Prostate gland (tissue), 2 donors: ENCODE measurements around the gene TRIL. TPM values are rescaled to one million over a fixed set of nuclear protein-coding genes. Genes with fewer than 3 reads are reported as not detected.

ENCODE experiments used
- DNase-seq: peaks from one replicate; pipeline ENCODE4 v3.0.0-alpha.2; 2019; ENCODE audit warnings: low spot score
- H3K27ac ChIP-seq, 2 donors: fragments of 200-600 bp; sonication (generic); 2 replicates each; pipeline ENCODE4 v1.5.1; 2017 to 2019
- H3K27me3 ChIP-seq: fragments of 200-600 bp; sonication (generic); replicated peaks from 2 replicates; pipeline ENCODE4 v1.5.1; 2019; ENCODE audit not compliant: insufficient read depth
- H3K36me3 ChIP-seq, 2 donors: fragments of 200-600 bp; sonication (generic); 1 replicate in 1 of 2; 2 replicates in 1 of 2; pipeline versions ENCODE4 v1.5.1 to v1.8.1; 2017 to 2019
- H3K4me1 ChIP-seq: fragments of 200-600 bp; sonication (generic); replicated peaks from 2 replicates; pipeline ENCODE4 v1.5.1; 2019
- H3K4me3 ChIP-seq, 2 donors: fragments of 200-600 bp; sonication (generic); 2 replicates each; pipeline ENCODE4 v1.5.1; 2017 to 2019
- H3K9me3 ChIP-seq: fragments of 200-600 bp; sonication (generic); 2 replicates; pipeline ENCODE4 v1.5.1; 2017
- CTCF ChIP-seq, 4 experiments: fragments of 200-600 bp in 2 of 4; fragments of 450-650 bp in 2 of 4; sonication (generic) in 2 of 4; IDR thresholded peaks; 1 replicate in 3 of 4; 2 replicates in 1 of 4; pipeline ENCODE4 v1.5.1; 2016 to 2019; ENCODE audit warnings: antibody characterized with exemption in 4 of 4, mild to moderate bottlenecking in 2 of 4, moderate library complexity in 2 of 4
- POLR2A ChIP-seq: fragments of 450-650 bp; IDR thresholded peaks from one replicate; pipeline ENCODE4 v1.6.1; 2016; ENCODE audit warnings: antibody characterized with exemption, mild to moderate bottlenecking
- POLR2AphosphoS5 ChIP-seq: sonication (generic); formaldehyde crosslinking; IDR thresholded peaks from one replicate; pipeline ENCODE4 v1.6.1; 2017; ENCODE audit warnings: antibody characterized with exemption
- WGBS: methylation state at CpG from one replicate; pipeline ENCODE4 v1.1.5; 2018; 5-methylcytosine and 5-hydroxymethylcytosine counted together
- intact Hi-C: fragments of 100-400 bp; cut with DNase I; formaldehyde crosslinking; loops from one replicate; pipeline ENCODE4 v1.14.2; 2022
- total RNA-seq, 2 donors: library from RNA; depleted of rRNA; stranded (reverse); fragments of >200 nt; gene quantifications; one replicate each; pipeline ENCODE4 v1.1.0, GENCODE V29; 2016

TRIL gene
- total RNA-seq, 2 donors from 2014 or later, result 3.3 to 3.5 TPM

GRCh38 chr7:28921822-28922221 lies 36.3 kb downstream of the TRIL start:
- intact Hi-C loops, result loop anchor here (2.0 kb wide), 1 partner anchor 487 kb away; no protein-coding TSS in a partner anchor
- Histone ChIP-seq H3K27me3 (no peaks in the 10 kb centered on the region), H3K36me3 (no peaks in the 10 kb centered on the region), H3K4me3 (no peak overlapping the region), H3K27ac (no peak overlapping the region), H3K9me3 (no peaks in the 10 kb centered on the region), H3K4me1 (peaks cover 4% of the 10 kb centered on the region)
- TF ChIP-seq POLR2A, result no peak
- no peak for TF ChIP-seq POLR2AphosphoS5
- peak; percentile 72 to 83 (median 79) for TF ChIP-seq CTCF (IDR thresholded peaks at IDR 0.05)
- peak; percentile 63 for DNase-seq
- WGBS, result 0% methylated on average over 4 of the region's 4 CpGs

GRCh38 chr7:28920424-28920823 lies 37.7 kb downstream of the TRIL start:
- H3K4me3 ChIP-seq, result no peak overlapping the region
- H3K36me3 ChIP-seq, result no peaks in the 10 kb centered on the region
- TF ChIP-seq POLR2AphosphoS5 (no peak), CTCF (IDR thresholded peaks at IDR 0.05) (no peak), POLR2A (no peak)
- DNase-seq, result no peak
- no peak overlapping the region for H3K27ac ChIP-seq
- no peaks in the 10 kb centered on the region for H3K27me3 ChIP-seq
- intact Hi-C loops, result no loop called here
- peaks cover 4% of the 10 kb centered on the region for H3K4me1 ChIP-seq
- no peaks in the 10 kb centered on the region for H3K9me3 ChIP-seq
- WGBS, result 95% methylated on average over 6 of the region's 6 CpGs

- Histone ChIP-seq H3K4me1 (peaks cover 4% of the 10 kb centered on the region), H3K9me3 (no peaks in the 10 kb centered on the region), H3K27ac (no peak overlapping the region), H3K36me3 (no peaks in the 10 kb centered on the region), H3K27me3 (no peaks in the 10 kb centered on the region), H3K4me3 (no peak overlapping the region)
- WGBS, result 56% methylated on average over 9 of the region's 9 CpGs
- DNase-seq, result no peak
- intact Hi-C loops, result no loop called here
- TF ChIP-seq CTCF (IDR thresholded peaks at IDR 0.05), result no peak
- no peak for TF ChIP-seq POLR2AphosphoS5
- no peak for TF ChIP-seq POLR2A
Observed at GRCh38 chr7:28919510-28919909, 38.6 kb downstream of the TRIL start.

- Histone ChIP-seq H3K27ac (no peak overlapping the region), H3K4me1 (no peaks in the 10 kb centered on the region), H3K36me3 (no peaks in the 10 kb centered on the region), H3K9me3 (no peaks in the 10 kb centered on the region), H3K27me3 (no peaks in the 10 kb centered on the region), H3K4me3 (no peak overlapping the region)
- DNase-seq, result no peak
- intact Hi-C loops, result no loop called here
- 76% methylated on average over 5 of the region's 5 CpGs for WGBS
- TF ChIP-seq CTCF (IDR thresholded peaks at IDR 0.05) (no peak), POLR2AphosphoS5 (no peak), POLR2A (no peak)
Observed at GRCh38 chr7:28908775-28909174, 49.4 kb downstream of the TRIL start.

GRCh38 chr7:28905464-28905863 lies 52.7 kb downstream of the TRIL start:
- intact Hi-C loops, result no loop called here
- WGBS, result 95% methylated on average over 3 of the region's 3 CpGs
- Histone ChIP-seq H3K4me3 (no peak overlapping the region), H3K27ac (no peak overlapping the region), H3K27me3 (no peaks in the 10 kb centered on the region), H3K36me3 (no peaks in the 10 kb centered on the region), H3K4me1 (no peaks in the 10 kb centered on the region), H3K9me3 (no peaks in the 10 kb centered on the region)
- DNase-seq, result no peak
- TF ChIP-seq POLR2A (no peak), CTCF (IDR thresholded peaks at IDR 0.05) (no peak), POLR2AphosphoS5 (no peak)
